Measurements from ENCODE around the gene CLDND1.

Gene CLDND1

GRCh38 chr3:98551754-98552153 lies 29.1 kb upstream of the CLDND1 start:
- no peak for DNase-seq (ENCODE audit: low read depth)

GRCh38 chr3:98551236-98551635 lies 28.5 kb upstream of the CLDND1 start:
- no peak for DNase-seq (ENCODE audit: low read depth)

- DNase-seq (ENCODE audit: low read depth) = no peak
Observed at GRCh38 chr3:98550833-98551232, 28.1 kb upstream of the CLDND1 start.

GRCh38 chr3:98548544-98548943 lies 25.8 kb upstream of the CLDND1 start:
- DNase-seq (ENCODE audit: low read depth) = no peak

DNA sequence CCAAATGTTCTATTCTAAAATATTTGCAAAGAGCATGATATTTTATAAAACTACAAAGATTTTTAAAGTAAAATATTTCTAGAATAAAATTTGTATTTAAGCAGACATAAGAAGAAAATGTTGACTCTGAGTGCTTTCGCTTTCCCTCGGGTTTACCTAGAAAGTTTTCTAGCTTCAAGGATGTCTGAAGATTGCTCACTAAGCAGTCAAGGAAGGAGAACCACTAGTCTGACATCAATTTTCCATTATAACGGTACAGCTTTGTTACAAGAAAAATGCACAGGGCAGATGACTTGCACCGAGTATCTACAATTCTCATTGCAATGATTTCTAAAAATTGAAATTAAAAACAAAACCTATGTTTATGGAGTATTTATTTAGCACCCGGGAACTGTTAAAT lies 23.2 kb upstream of the CLDND1 start:
- DNase-seq (ENCODE audit: low read depth) = no peak

DNA sequence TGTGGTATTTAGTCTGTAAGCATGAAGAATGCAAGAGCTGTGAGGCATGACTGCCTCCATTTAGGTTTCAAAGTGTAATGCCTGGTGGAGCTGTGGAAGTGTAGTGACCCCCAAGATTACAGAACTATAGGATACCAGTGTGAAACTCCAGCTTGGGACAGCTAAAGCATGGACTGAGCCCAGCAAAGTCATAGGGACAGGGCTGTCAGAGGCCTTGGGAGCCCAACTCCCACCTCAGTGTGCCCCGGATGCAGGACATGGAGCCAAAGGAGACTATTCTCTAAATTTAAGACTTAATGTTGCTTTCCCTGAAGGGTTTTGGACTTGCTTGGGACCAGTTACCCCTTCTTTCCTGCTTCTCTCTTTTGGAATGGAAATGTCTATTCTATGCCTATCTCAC lies 19.9 kb upstream of the CLDND1 start:
- DNase-seq (ENCODE audit: low read depth) = no peak

DNA sequence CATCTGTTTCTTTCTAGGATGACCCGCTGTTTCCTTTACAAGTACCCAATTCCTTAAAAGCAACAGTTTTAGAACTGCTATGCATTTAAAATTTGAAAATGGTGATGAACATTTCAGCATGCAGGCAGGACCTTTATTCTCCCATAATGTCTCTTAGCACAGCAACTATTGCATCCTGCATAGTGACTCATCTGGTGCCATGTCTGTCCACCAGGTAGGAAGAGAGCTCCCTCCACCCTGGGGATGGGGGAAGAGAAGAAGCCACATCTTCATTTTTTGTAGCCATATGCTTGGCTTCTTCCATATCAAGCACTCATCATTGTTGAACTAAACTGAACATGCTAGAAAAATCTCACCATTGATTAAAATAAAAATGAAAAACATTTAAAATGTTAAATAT lies 19.0 kb upstream of the CLDND1 start:
- DNase-seq (ENCODE audit: low read depth) = no peak

DNA sequence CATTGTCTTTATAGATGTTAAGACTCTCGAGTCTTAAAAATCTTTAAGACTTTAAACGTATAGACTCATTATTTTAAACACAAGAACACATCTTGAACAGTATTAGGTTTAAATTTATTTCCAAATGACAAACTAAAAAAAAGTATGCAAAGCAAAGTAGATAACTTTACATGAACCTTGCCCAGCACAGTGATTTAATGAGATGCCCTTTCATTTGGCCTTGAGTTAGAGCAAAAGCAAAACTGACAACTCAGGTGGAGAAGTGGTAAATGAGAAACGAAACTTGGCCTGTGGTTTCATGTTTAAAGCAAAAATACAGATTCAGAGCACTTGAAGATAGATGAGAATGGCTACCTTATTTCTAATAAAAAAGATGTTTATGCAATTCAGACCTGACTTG lies 17.6 kb upstream of the CLDND1 start:
- no peak for DNase-seq (ENCODE audit: low read depth)

DNA sequence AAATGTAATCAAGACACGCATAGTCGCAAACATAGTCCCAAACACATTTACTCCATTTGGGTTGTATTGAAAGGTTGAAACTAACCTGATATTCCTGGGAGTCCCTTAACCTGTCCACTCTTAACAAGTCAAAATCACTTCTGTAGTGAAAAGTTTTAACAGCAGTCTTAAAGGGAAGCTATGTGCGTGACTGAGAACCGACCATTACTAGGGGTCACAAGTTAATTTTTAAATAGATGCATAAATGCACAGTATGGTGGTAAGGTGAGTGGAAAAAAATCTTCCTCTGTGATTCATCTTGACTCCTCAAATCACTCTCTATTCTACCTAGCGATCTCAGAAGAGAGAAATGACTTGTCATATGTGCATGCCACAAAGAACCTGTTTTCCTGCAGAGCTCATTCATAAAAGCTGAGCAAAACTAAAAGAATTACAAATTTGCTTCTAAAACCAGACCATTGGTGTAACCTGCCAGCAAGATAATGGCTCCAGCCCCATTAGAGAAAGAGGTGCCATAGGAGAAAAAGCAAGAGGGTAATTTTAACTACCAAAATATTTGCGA lies 13.8 kb upstream of the CLDND1 start:
- no peak for DNase-seq (ENCODE audit: low read depth)

GRCh38 chr3:98534734-98535133 lies 12.0 kb upstream of the CLDND1 start:
- DNase-seq (ENCODE audit: low read depth) = no peak

DNA sequence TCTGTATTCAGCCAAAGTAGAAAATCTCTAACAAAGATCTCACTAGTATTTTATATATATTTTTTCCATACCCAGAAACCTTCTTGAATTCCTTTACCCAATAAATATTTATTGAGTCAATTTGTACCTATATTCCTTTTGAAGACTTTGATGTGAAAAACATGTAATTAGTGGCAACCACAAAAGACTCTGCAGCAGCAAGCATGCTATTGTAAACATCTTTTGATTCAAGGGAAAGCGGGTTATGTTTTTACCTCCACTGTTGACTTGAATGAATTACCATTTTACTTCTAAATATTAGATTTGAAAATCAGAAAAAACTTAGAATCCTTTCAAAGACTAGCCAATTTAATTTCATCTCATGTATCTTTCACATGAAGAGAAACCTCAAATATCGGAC lies 11.5 kb upstream of the CLDND1 start:
- DNase-seq (ENCODE audit: low read depth) = no peak

DNA sequence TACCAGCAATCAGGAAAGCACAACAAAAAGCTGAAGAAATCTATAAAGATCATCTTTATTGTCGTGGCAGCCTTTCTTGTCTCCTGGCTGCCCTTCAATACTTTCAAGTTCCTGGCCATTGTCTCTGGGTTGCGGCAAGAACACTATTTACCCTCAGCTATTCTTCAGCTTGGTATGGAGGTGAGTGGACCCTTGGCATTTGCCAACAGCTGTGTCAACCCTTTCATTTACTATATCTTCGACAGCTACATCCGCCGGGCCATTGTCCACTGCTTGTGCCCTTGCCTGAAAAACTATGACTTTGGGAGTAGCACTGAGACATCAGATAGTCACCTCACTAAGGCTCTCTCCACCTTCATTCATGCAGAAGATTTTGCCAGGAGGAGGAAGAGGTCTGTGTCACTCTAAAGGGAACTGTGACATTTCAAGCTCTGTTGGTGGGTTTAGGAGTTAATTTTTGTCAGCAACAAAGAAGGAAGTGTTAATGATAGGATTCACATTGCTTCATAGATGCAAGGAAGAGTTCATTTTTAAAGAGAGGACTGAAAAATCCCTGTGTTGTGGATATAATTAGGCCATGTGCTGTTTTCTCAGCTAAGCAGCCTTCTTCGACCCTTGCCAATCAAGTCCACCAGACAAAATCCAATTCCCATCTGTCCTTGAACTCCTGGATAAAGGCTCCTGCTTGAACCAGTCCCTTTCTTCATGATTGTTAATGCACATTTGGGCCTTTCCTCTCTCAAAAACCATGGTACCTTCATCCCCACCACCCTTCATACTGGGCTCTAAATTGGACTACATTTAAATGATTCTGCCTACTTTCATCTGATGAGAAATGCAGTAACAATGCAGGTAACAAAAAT lies 10.2 kb upstream of the CLDND1 start:
- DNase-seq (ENCODE audit: low read depth) = no peak

GRCh38 chr3:98532275-98532637 lies 9.6 kb upstream of the CLDND1 start:
- no peak for DNase-seq (ENCODE audit: low read depth)

DNA sequence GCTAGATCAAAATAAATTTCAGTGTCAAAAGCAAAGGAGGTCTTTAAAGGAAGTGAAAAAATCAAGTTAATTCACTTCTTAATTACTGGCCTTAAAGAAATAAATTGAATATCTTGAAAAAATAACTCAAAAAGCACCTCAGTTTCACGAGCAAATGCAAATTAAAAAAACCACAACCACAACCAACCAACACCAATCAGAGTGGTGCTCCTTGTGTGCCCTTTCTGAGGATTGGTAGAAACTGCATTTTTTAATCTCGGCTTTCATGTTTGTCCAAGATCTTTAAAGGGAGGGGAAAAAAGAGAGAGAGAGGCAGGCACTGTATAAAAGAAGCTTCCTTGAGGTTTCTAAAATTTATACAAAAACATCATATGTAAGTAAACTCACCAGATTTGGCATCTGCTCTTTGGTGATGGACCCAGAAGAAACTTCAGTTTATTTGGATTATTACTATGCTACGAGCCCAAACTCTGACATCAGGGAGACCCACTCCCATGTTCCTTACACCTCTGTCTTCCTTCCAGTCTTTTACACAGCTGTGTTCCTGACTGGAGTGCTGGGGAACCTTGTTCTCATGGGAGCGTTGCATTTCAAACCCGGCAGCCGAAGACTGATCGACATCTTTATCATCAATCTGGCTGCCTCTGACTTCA lies 9.0 kb upstream of the CLDND1 start, which contains the start of gene GPR15:
GPR15 (plus strand) TSS at position 357 of the 653 bp plus-strand sequence; CDS start at position 413, 56 bp downstream.
- no peak for DNase-seq (ENCODE audit: low read depth)

GRCh38 chr3:98530676-98531075 lies 8.0 kb upstream of the CLDND1 start:
- no peak for DNase-seq (ENCODE audit: low read depth)

- no peak for DNase-seq (ENCODE audit: low read depth)
Observed at GRCh38 chr3:98529856-98530459, 7.3 kb upstream of the CLDND1 start.

- no peak for DNase-seq (ENCODE audit: low read depth)
Observed at GRCh38 chr3:98528474-98529346, 6.0 kb upstream of the CLDND1 start.

DNA sequence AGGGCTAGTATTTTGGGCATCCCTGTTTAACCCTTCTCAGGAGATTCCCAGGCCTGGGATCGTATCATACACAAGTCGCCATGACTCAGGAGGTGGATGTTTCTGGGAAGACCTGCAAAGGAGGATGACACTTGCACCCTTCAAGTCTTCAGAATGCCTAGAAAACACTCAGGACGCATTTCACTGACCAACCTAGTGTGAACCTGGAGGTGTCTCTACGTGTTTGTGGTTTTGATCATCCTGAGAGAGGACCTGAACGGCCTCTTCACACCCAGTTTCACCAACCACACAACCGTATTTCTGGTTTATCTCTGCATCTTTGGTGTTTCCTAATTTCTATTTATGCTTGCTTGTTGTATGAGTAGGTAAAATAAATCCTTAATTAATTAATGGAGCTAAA lies 2.8 kb upstream of the CLDND1 start:
- no peak for DNase-seq (ENCODE audit: low read depth)

GRCh38 chr3:98521897-98522543 lies 682 bp downstream of the CLDND1 start:
- peak; percentile 74 for DNase-seq (ENCODE audit: low read depth)

- DNase-seq (ENCODE audit: low read depth) = no peak
Observed at GRCh38 chr3:98519351-98519750, 3.4 kb downstream of the CLDND1 start.

GRCh38 chr3:98518816-98519215 lies 3.9 kb downstream of the CLDND1 start:
- no peak for DNase-seq (ENCODE audit: low read depth)
